Thymus (tissue), 11 donors: ENCODE results near the gene PCDHGA1. TPM values are rescaled to one million over a fixed set of nuclear protein-coding genes. Genes with fewer than 3 reads are reported as not detected.
"Not testable (repeated sequence)": the region's sequence is repeated elsewhere in the genome, so short reads cannot be mapped to it uniquely, and the experiment has no call there.

Experiments used
- DNase-seq, 9 donors: peaks; one replicate each; pipeline ENCODE4 v3.0.0-alpha.2; 2013; ENCODE audit warnings: low spot score in 9 of 9, low read depth in 6 of 9, missing footprints in 1 of 9
- H3K27ac ChIP-seq, 2 donors: one replicate each; pipeline ENCODE4 v1.5.1; 2013; ENCODE audit warnings: control low read depth in 1 of 2, low read depth in 1 of 2, low read length in 1 of 2, mild to moderate bottlenecking in 1 of 2, moderate library complexity in 1 of 2
- H3K27me3 ChIP-seq, 2 donors: one replicate each; pipeline ENCODE4 v1.5.1; 2013; ENCODE audit warnings: low read length in 1 of 2; ENCODE audit not compliant: control insufficient read depth in 2 of 2, insufficient read depth in 1 of 2
- H3K36me3 ChIP-seq, 2 donors: one replicate each; pipeline ENCODE4 v1.5.1; 2013; ENCODE audit warnings: low read length in 1 of 2, mild to moderate bottlenecking in 1 of 2, moderate library complexity in 1 of 2; ENCODE audit not compliant: control insufficient read depth in 2 of 2, insufficient read depth in 2 of 2
- H3K4me1 ChIP-seq, 2 donors: one replicate each; pipeline ENCODE4 v1.5.1; 2013; ENCODE audit warnings: low read length in 2 of 2; ENCODE audit not compliant: control insufficient read depth in 2 of 2, insufficient read depth in 2 of 2
- H3K4me3 ChIP-seq, 2 donors: one replicate each; pipeline ENCODE4 v1.5.1; 2013; ENCODE audit warnings: low read length in 2 of 2, control low read depth in 1 of 2, mild to moderate bottlenecking in 1 of 2
- H3K9me3 ChIP-seq, 2 donors: one replicate each; pipeline ENCODE4 v1.5.1; 2013; ENCODE audit warnings: low read length in 1 of 2, mild to moderate bottlenecking in 1 of 2; ENCODE audit not compliant: control insufficient read depth in 2 of 2, insufficient read depth in 1 of 2
- WGBS: extraction: QIAGEN DNeasy Blood & Tissue Kit; methylation state at CpG from one replicate; pipeline ENCODE4 v1.1.7; 2013; 5-methylcytosine and 5-hydroxymethylcytosine counted together
- polyA plus RNA-seq: library from polyadenylated mRNA; stranded (reverse); fragments of 200-250 nt; gene quantifications from one replicate; pipeline ENCODE4 v1.2.3, GENCODE V29; 2013
- total RNA-seq: library from RNA; stranded (reverse); fragments of 120-200 nt; gene quantifications from one replicate; pipeline ENCODE4 v1.2.4, GENCODE V29; 2013
- donor health status: healthy.

The PCDHGA1 gene
- total and polyA plus RNA-seq, 2 donors = 0.09 to 0.16 TPM

DNA sequence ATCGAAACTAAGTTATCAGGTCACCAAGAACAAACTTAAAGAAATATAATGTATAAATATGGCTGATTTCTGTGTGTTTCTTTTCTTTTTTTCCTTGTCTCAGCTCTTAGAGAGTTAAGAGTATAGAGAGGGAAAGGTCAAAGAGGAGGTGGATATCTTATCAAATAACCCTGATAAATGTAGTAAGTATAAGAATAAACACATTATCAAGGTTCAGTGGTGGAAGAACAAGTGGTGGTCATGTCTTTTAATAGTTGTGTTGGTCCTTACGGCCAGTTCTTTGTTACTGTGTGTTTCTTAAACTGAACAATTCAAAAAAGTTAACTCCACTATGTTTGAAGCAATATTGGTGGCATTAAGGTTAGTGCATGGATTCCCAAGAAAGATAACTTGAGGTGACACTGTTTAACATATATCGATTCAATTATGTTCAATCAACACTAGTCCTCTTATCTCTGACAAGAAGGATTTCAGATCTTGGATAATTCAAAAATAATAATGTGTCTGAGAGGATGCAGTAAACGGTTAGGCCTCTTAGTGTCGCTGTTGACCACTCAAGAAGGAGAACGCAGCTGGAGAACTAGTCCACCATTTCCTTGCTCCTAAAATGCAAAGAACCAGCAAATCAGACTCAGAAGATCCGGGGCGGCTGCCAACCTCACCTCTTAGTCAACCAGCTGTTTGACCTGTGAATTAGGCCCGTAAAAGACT is 13.1 kb downstream of the PCDHGA1 start, which contains the start of gene PCDHGA3:
PCDHGA3 (plus strand) TSS at position 588 of the 711 bp plus-strand sequence. CDS start 205 bp downstream, outside the sequence.
- H3K4me3 ChIP-seq = no peak within 1 kb of the TSS
- H3K4me1 ChIP-seq = no peaks in the 10 kb centered on the region
- H3K36me3 ChIP-seq = no peaks in the 10 kb centered on the region
- 32% methylated on average over 9 of the region's 9 CpGs for WGBS
- peaks cover 0 to 34% of the 10 kb centered on the region in 2 donors for H3K27me3 ChIP-seq
- H3K9me3 ChIP-seq = peaks cover 15 to 37% of the 10 kb centered on the region in 2 donors
- DNase-seq = peak in 2 of 9 donors; percentile 17 to 33
- H3K27ac ChIP-seq = no peak within 1 kb of the TSS

DNA sequence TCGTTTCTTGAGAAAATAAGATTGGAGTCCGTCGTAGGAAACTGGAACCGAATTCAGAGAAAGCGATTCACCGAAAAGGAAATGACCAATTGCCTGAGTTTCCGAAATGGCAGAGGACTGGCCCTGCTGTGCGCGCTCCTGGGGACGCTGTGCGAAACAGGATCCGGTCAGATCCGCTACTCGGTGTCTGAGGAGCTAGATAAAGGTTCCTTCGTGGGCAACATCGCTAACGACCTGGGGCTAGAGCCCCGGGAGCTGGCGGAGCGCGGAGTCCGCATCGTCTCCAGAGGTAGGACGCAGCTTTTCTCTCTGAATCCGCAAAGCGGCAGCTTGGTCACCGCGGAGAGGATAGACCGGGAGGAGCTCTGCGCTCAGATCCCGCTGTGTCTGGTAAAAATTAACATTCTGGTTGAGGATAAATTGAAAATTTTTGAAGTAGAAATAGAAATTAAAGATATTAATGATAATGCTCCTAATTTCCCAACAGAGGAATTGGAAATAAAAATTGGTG is 13.7 kb downstream of the PCDHGA1 start:
- no peak overlapping the region for H3K4me3 ChIP-seq
- no peak for DNase-seq
- peaks cover 13 to 31% of the 10 kb centered on the region in 2 donors for H3K9me3 ChIP-seq
- no peaks in the 10 kb centered on the region for H3K4me1 ChIP-seq
- 37% methylated on average over 31 of the region's 31 CpGs for WGBS
- no peaks in the 10 kb centered on the region for H3K36me3 ChIP-seq
- H3K27me3 ChIP-seq = peaks cover 0 to 28% of the 10 kb centered on the region in 2 donors
- no peak overlapping the region for H3K27ac ChIP-seq

DNA sequence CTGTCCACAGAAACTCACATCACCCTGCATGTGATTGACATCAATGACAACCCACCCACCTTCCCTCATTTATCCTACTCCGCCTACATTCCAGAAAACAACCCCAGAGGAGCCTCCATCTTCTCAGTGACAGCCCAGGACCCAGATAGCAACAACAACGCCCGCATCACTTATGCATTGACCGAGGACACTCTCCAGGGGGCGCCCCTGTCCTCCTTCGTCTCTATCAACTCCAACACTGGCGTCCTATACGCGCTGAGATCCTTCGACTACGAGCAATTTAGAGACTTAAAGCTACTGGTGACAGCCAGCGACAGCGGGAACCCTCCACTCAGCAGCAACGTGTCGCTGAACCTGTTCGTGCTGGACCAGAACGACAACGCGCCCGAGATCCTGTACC is 15.0 kb downstream of the PCDHGA1 start:
- Histone ChIP-seq H3K27me3 (peaks cover 0 to 20% of the 10 kb centered on the region in 2 donors), H3K9me3 (peaks cover 9 to 25% of the 10 kb centered on the region in 2 donors), H3K36me3 (no peaks in the 10 kb centered on the region), H3K4me1 (no peaks in the 10 kb centered on the region), H3K4me3 (no peak overlapping the region), H3K27ac (no peak overlapping the region)
- 47% methylated on average over 20 of the region's 20 CpGs for WGBS
- DNase-seq = no peak

DNA sequence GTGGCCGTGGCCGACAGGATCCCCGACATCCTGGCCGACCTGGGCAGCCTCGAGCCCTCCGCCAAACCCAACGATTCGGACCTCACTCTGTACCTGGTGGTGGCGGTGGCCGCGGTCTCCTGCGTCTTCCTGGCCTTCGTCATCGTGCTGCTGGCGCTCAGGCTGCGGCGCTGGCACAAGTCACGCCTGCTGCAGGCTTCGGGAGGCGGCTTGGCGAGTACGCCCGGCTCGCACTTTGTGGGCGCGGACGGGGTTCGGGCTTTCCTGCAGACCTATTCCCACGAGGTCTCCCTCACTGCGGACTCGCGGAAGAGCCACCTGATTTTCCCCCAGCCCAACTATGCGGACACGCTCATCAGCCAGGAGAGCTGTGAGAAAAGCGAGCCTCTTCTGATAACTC is 15.7 kb downstream of the PCDHGA1 start:
- H3K9me3 ChIP-seq = peaks cover 11 to 30% of the 10 kb centered on the region in 2 donors
- peaks cover 0 to 24% of the 10 kb centered on the region in 2 donors for H3K27me3 ChIP-seq
- WGBS = 54% methylated on average over 24 of the region's 35 CpGs
- H3K36me3 ChIP-seq, DNase-seq, H3K27ac ChIP-seq, H3K4me3 ChIP-seq, H3K4me1 ChIP-seq: not testable (repeated sequence)

DNA sequence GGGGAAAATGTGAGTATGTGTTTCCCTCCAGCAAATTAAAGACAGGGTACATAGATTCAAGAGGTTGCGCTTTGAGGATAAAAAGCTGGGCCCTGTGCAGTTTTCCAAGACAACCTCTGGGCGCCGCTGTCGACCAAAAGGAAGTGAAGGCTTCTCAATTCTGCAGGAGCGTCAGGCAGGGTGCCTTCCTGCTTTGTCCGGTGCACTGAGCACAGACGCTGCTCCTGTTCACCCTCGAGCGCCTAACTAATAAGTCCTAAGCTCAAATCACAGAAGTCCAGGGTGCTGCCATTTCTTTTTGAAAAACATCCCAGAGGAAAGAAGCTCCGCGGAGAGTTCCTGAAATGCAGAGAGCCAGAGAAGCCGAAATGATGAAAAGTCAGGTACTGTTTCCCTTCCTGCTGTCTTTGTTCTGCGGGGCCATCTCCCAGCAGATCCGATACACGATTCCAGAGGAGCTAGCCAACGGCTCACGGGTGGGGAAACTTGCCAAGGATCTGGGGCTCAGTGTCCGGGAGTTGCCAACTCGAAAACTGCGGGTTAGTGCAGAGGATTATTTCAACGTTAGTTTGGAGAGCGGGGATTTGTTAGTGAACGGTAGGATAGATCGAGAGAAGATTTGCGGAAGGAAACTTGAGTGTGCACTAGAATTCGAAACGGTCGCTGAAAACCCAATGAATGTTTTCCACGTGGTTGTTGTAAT is 19.8 kb downstream of the PCDHGA1 start, which contains the start of gene PCDHGB1:
PCDHGB1 (plus strand) TSS at position 183 of the 703 bp plus-strand sequence; CDS start at position 345, 162 bp downstream.
- DNase-seq = peak in 2 of 9 donors; percentile 18 to 43
- H3K36me3 ChIP-seq = no peaks in the 10 kb centered on the region
- no peak within 1 kb of the TSS for H3K4me3 ChIP-seq
- no peaks in the 10 kb centered on the region for H3K4me1 ChIP-seq
- H3K27ac ChIP-seq = no peak within 1 kb of the TSS
- peaks cover 4 to 26% of the 10 kb centered on the region in 2 donors for H3K9me3 ChIP-seq
- peaks cover 0 to 32% of the 10 kb centered on the region in 2 donors for H3K27me3 ChIP-seq
- WGBS = 34% methylated on average over 29 of the region's 29 CpGs

DNA sequence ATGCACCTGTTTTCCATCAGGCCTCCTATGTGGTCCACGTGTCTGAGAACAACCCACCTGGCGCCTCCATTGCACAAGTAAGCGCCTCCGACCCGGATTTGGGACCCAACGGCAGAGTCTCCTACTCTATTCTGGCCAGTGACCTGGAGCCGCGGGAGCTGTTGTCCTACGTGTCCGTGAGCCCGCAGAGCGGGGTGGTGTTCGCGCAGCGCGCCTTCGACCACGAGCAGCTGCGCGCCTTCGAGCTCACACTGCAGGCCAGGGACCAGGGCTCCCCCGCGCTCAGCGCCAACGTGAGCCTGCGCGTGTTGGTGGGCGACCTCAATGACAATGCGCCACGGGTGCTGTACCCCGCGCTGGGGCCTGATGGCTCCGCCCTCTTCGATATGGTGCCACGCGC is 21.3 kb downstream of the PCDHGA1 start:
- WGBS = 49% methylated on average over 32 of the region's 36 CpGs
- no peaks in the 10 kb centered on the region for H3K4me1 ChIP-seq
- H3K9me3 ChIP-seq = peaks cover 6 to 32% of the 10 kb centered on the region in 2 donors
- peaks cover 0 to 38% of the 10 kb centered on the region in 2 donors for H3K27me3 ChIP-seq
- DNase-seq = no peak
- H3K27ac ChIP-seq = no peak overlapping the region
- no peak overlapping the region for H3K4me3 ChIP-seq
- no peaks in the 10 kb centered on the region for H3K36me3 ChIP-seq

DNA sequence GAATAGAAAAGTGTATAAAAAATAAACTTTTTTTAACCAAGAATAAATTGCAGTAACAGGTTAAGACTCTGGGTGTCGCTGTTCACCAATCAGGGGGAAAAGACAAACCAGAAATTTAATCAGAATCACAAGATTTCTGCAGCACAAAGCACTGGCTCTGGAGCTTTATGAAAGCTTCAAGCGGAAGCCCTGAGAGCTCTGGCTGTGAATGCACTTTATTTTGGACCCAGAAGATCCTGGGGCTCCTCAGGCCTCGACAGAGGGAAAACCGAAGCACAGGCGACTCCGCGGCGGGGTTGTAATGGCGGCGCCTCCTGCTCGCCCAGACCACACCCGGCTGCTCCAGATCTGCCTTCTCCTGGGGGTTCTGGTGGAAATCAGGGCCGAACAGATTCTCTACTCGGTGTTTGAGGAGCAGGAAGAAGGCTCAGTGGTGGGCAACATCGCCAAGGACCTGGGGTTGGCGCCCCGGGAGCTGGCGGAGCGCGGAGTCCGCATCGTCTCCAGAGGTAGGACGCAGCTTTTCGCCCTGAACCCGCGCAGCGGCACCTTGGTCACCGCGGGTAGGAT is 24.7 kb downstream of the PCDHGA1 start, which contains the start of gene PCDHGA4:
PCDHGA4 (plus strand) TSS at position 122 of the 570 bp plus-strand sequence; CDS start at position 209, 87 bp downstream.
- no peak within 1 kb of the TSS for H3K4me3 ChIP-seq
- WGBS = 22% methylated on average over 29 of the region's 29 CpGs
- H3K4me1 ChIP-seq = peaks cover 0 to 2% of the 10 kb centered on the region in 2 donors
- H3K27me3 ChIP-seq = peaks cover under 1 to 47% of the 10 kb centered on the region in 2 donors
- peaks cover 9 to 39% of the 10 kb centered on the region in 2 donors for H3K9me3 ChIP-seq
- DNase-seq = peak in 1 of 9 donors; percentile 4
- no peak within 1 kb of the TSS for H3K27ac ChIP-seq
- no peaks in the 10 kb centered on the region for H3K36me3 ChIP-seq

DNA sequence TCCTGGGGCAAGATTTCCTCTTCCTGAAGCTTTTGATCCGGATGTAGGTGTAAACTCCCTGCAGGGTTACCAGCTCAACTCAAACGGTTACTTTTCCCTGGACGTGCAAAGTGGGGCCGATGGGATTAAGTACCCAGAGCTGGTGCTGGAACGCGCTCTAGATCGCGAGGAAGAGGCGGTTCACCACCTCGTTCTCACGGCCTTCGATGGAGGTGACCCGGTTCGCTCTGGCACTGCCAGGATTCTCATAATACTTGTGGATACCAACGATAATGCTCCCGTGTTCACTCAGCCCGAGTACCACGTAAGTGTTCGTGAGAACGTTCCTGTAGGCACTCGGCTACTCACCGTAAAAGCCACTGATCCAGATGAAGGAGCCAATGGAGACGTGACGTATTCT is 25.3 kb downstream of the PCDHGA1 start:
- no peaks in the 10 kb centered on the region for H3K36me3 ChIP-seq
- no peak for DNase-seq
- H3K27ac ChIP-seq = no peak overlapping the region
- peaks cover 11 to 37% of the 10 kb centered on the region in 2 donors for H3K9me3 ChIP-seq
- no peak overlapping the region for H3K4me3 ChIP-seq
- 59% methylated on average over 24 of the region's 24 CpGs for WGBS
- H3K4me1 ChIP-seq = peaks cover 0 to 3% of the 10 kb centered on the region in 2 donors
- H3K27me3 ChIP-seq = peaks cover 3 to 48% of the 10 kb centered on the region in 2 donors
